Neural cell (in vitro differentiated cells): Measurements from ENCODE around the gene ARSJ. TPM values are rescaled to one million over a fixed set of nuclear protein-coding genes. Genes with fewer than 3 reads are reported as not detected.

ENCODE experiments used
- H2AFZ ChIP-seq: fragments of 200-600, 300-800 bp; sonication (generic), shearing (Covaris generic); 2 replicates; pipeline ENCODE4 v1.6.0; 2014; ENCODE audit warnings: low read depth, mild to moderate bottlenecking, antibody characterized with exemption, low read length, moderate library complexity
- H3F3A ChIP-seq: fragments of 200-600 bp; shearing (Covaris generic); 2 replicates; pipeline ENCODE4 v1.6.1; 2016; ENCODE audit warnings: mild to moderate bottlenecking, moderate library complexity, mixed read lengths, antibody characterized with exemption, low read length; ENCODE audit not compliant: insufficient read depth, poor library complexity, severe bottlenecking
- H3K27ac ChIP-seq: fragments of 200-600, 300-800 bp; sonication (generic), shearing (Covaris generic); 2 replicates; pipeline ENCODE4 v1.5.1; 2014; ENCODE audit warnings: mild to moderate bottlenecking, low read length, moderate library complexity
- H3K27me3 ChIP-seq: fragments of 300-800, 200-600 bp; sonication (generic), shearing (Covaris generic); 2 replicates; pipeline ENCODE4 v1.6.0; 2014; ENCODE audit warnings: mild to moderate bottlenecking, low read depth, low read length, moderate library complexity; ENCODE audit not compliant: insufficient read depth
- H3K36me3 ChIP-seq: fragments of 300-800, 200-600 bp; sonication (generic), shearing (Covaris generic); 2 replicates; pipeline ENCODE4 v1.5.1; 2014; ENCODE audit warnings: mild to moderate bottlenecking, antibody characterized with exemption, low read length, moderate library complexity; ENCODE audit not compliant: insufficient read depth
- H3K4me2 ChIP-seq: fragments of 300-800, 200-600 bp; sonication (generic), shearing (Covaris generic); 2 replicates; pipeline ENCODE4 v1.6.0; 2014; ENCODE audit warnings: mild to moderate bottlenecking, low read length
- H3K4me3 ChIP-seq: fragments of 300-800, 200-600 bp; sonication (generic), shearing (Covaris generic); 2 replicates; pipeline ENCODE4 v1.5.1; 2014; ENCODE audit warnings: mild to moderate bottlenecking, low read length, moderate library complexity
- H3K79me2 ChIP-seq: fragments of 200-600 bp; shearing (Covaris generic); replicated peaks from 2 replicates; pipeline ENCODE4 v1.6.0; 2014; ENCODE audit warnings: mild to moderate bottlenecking, low read length, moderate library complexity; ENCODE audit not compliant: insufficient read depth
- H3K9ac ChIP-seq: fragments of 300-800, 200-600 bp; sonication (generic), shearing (Covaris generic); 2 replicates; pipeline ENCODE4 v1.6.1; 2016; ENCODE audit warnings: mild to moderate bottlenecking, low read length, mixed read lengths
- H3K9me2 ChIP-seq: fragments of 200-600 bp; shearing (Covaris generic); 2 replicates; pipeline ENCODE4 v1.6.1; 2016; ENCODE audit warnings: mild to moderate bottlenecking, low read length, mixed read lengths; ENCODE audit not compliant: insufficient read depth
- H3K9me3 ChIP-seq: fragments of 200-600, 300-800 bp; sonication (generic), shearing (Covaris generic); 2 replicates; pipeline ENCODE4 v1.6.1; 2016; ENCODE audit warnings: mild to moderate bottlenecking, mixed run types, low read length, moderate library complexity, mixed read lengths
- H4K20me1 ChIP-seq: fragments of 200-600 bp; shearing (Covaris generic); 2 replicates; pipeline ENCODE4 v1.6.1; 2016; ENCODE audit warnings: mild to moderate bottlenecking, mixed run types; ENCODE audit not compliant: insufficient read depth
- CTCF ChIP-seq: fragments of 450-650 bp; IDR thresholded peaks from 2 replicates; pipeline ENCODE4 v1.5.1; 2014; ENCODE audit warnings: antibody characterized with exemption, mild to moderate bottlenecking, moderate library complexity; ENCODE audit not compliant: poor library complexity, severe bottlenecking
- EP300 ChIP-seq: fragments of 450-650 bp; conservative IDR thresholded peaks from 2 replicates; pipeline ENCODE4 v1.6.1; 2014; ENCODE audit warnings: antibody characterized with exemption, mild to moderate bottlenecking, moderate library complexity; ENCODE audit not compliant: poor library complexity, severe bottlenecking
- EZH2 ChIP-seq: fragments of 200-600, 300-800 bp; shearing (Covaris generic), sonication (generic); IDR thresholded peaks from 2 replicates; pipeline ENCODE4 v1.6.1; 2014; ENCODE audit warnings: antibody characterized with exemption, low read length, borderline replicate concordance, mild to moderate bottlenecking; ENCODE audit not compliant: insufficient read depth, poor library complexity, severe bottlenecking
- MXI1 ChIP-seq: fragments of 450-650 bp; conservative IDR thresholded peaks from 2 replicates; pipeline ENCODE4 v1.6.1; 2014; ENCODE audit warnings: antibody characterized with exemption, mild to moderate bottlenecking; ENCODE audit not compliant: poor library complexity, severe bottlenecking
- POLR2AphosphoS5 ChIP-seq: IDR thresholded peaks from 2 replicates; pipeline ENCODE4 v1.6.1; 2012
- RAD21 ChIP-seq: fragments of 450-650 bp; conservative IDR thresholded peaks from 2 replicates; pipeline ENCODE4 v1.6.1; 2014; ENCODE audit warnings: antibody characterized with exemption, mild to moderate bottlenecking, moderate library complexity
- REST ChIP-seq: IDR thresholded peaks from 2 replicates; pipeline ENCODE4 v1.6.1; 2012; ENCODE audit warnings: borderline replicate concordance
- SMC3 ChIP-seq: fragments of 450-650 bp; conservative IDR thresholded peaks from 2 replicates; pipeline ENCODE4 v1.6.1; 2014; ENCODE audit warnings: antibody characterized with exemption, mild to moderate bottlenecking, moderate library complexity; ENCODE audit not compliant: poor library complexity
- TAF1 ChIP-seq: IDR thresholded peaks from 2 replicates; pipeline ENCODE4 v1.6.1; 2012; ENCODE audit warnings: low read depth
- polyA plus RNA-seq: library from polyadenylated mRNA; depleted of rRNA; stranded (reverse); fragments of >200 nt; gene quantifications from 2 replicates; pipeline ENCODE4 v1.2.3, GENCODE V29; 2014

The ARSJ gene
- polyA plus RNA-seq, 1 donor from 2014 or later = 0.10 TPM

GRCh38 chr4:114019276-114019968 is 40.0 kb upstream of the ARSJ start:
- Histone ChIP-seq H3K79me2 (no peaks in the 10 kb centered on the region), H3K27ac (no peak overlapping the region), H3K9me2 (no peaks in the 10 kb centered on the region), H3K9me3 (no peaks in the 10 kb centered on the region), H3K9ac (no peak overlapping the region), H4K20me1 (no peaks in the 10 kb centered on the region), H2AFZ (no peak overlapping the region), H3K4me3 (no peak overlapping the region), H3K27me3 (no peaks in the 10 kb centered on the region), H3F3A (no peaks in the 10 kb centered on the region), H3K4me2 (no peak overlapping the region), H3K36me3 (no peaks in the 10 kb centered on the region)
- TF ChIP-seq TAF1 (no peak), POLR2AphosphoS5 (no peak), CTCF (no peak), RAD21 (no peak), EP300 (no peak), SMC3 (no peak), EZH2 (no peak), MXI1 (no peak), REST (no peak)

GRCh38 chr4:114017120-114017917 is 37.9 kb upstream of the ARSJ start:
- no peaks in the 10 kb centered on the region for H3K79me2 ChIP-seq
- no peaks in the 10 kb centered on the region for H3K36me3 ChIP-seq
- no peak overlapping the region for H2AFZ ChIP-seq
- no peak for TF ChIP-seq MXI1
- no peak for TF ChIP-seq SMC3
- no peak for TF ChIP-seq CTCF
- TF ChIP-seq TAF1 = no peak
- TF ChIP-seq REST = no peak
- no peak for TF ChIP-seq EP300
- H3K9me3 ChIP-seq = no peaks in the 10 kb centered on the region
- no peak overlapping the region for H3K27ac ChIP-seq
- no peaks in the 10 kb centered on the region for H3K9me2 ChIP-seq
- no peaks in the 10 kb centered on the region for H3F3A ChIP-seq
- no peak overlapping the region for H3K9ac ChIP-seq
- no peaks in the 10 kb centered on the region for H3K27me3 ChIP-seq
- H3K4me3 ChIP-seq = no peak overlapping the region
- no peaks in the 10 kb centered on the region for H4K20me1 ChIP-seq
- H3K4me2 ChIP-seq = no peak overlapping the region
